GM21737 (cell line): ENCODE results near the gene COA8.

ENCODE experiments used
- ATAC-seq: cut with Tn5 transposase; IDR thresholded peaks from one replicate; pipeline ENCODE4 v1.9.1; 2021; ENCODE audit warnings: mild to moderate bottlenecking, moderate library complexity; ENCODE audit not compliant: unreplicated experiment

The COA8 gene

GRCh38 chr14:103535891-103536565, 26.7 kb upstream of the COA8 start:
- no peak for ATAC-seq

- no peak for ATAC-seq
Measured at GRCh38 chr14:103536693-103537092, 26.1 kb upstream of the COA8 start.

- ATAC-seq = no peak
Measured at GRCh38 chr14:103537175-103537990, 25.4 kb upstream of the COA8 start.

GRCh38 chr14:103538291-103539055, 24.3 kb upstream of the COA8 start:
- ATAC-seq = no peak

GRCh38 chr14:103539056-103539825, 23.5 kb upstream of the COA8 start:
- ATAC-seq = no peak

GRCh38 chr14:103540821-103541708, 21.7 kb upstream of the COA8 start:
- no peak for ATAC-seq

- no peak for ATAC-seq
Measured at GRCh38 chr14:103541709-103542604, 20.8 kb upstream of the COA8 start.

- ATAC-seq = no peak
Measured at GRCh38 chr14:103542605-103543088, 20.1 kb upstream of the COA8 start.

GRCh38 chr14:103543140-103543539, 19.6 kb upstream of the COA8 start:
- ATAC-seq = no peak

GRCh38 chr14:103543721-103544387, 18.9 kb upstream of the COA8 start:
- no peak for ATAC-seq

GRCh38 chr14:103544388-103545218, 18.2 kb upstream of the COA8 start:
- no peak for ATAC-seq

GRCh38 chr14:103545219-103545914, 17.4 kb upstream of the COA8 start:
- no peak for ATAC-seq

GRCh38 chr14:103545915-103546651, 16.7 kb upstream of the COA8 start:
- no peak for ATAC-seq

GRCh38 chr14:103546652-103547454, 15.9 kb upstream of the COA8 start:
- ATAC-seq = no peak

- ATAC-seq = no peak
Measured at GRCh38 chr14:103547455-103547940, 15.3 kb upstream of the COA8 start.
